Germinal center (tissue), 1 donor: ENCODE data around the gene TRAPPC12.
"Not testable (repeated sequence)": the region's sequence is repeated elsewhere in the genome, so short reads cannot be mapped to it uniquely, and the experiment has no call there.

ENCODE experiments used
- DNase-seq: peaks from one replicate; pipeline ENCODE4 v3.0.0; 2012; ENCODE audit warnings: mixed read lengths, low spot score

TRAPPC12 gene

GRCh38 chr2:3454005-3454404 is 74.5 kb downstream of the TRAPPC12 start:
- DNase-seq: not testable (repeated sequence)

- no peak for DNase-seq
Observed at GRCh38 chr2:3454802-3455201, 75.3 kb downstream of the TRAPPC12 start.

- no peak for DNase-seq
Observed at GRCh38 chr2:3456125-3456524, 76.6 kb downstream of the TRAPPC12 start.

- no peak for DNase-seq
Observed at GRCh38 chr2:3457524-3458395, 78.3 kb downstream of the TRAPPC12 start.

GRCh38 chr2:3458396-3459184 is 79.1 kb downstream of the TRAPPC12 start:
- no peak for DNase-seq

- DNase-seq: no peak
Observed at GRCh38 chr2:3459185-3460015, 79.9 kb downstream of the TRAPPC12 start.

GRCh38 chr2:3460156-3460555 is 80.7 kb downstream of the TRAPPC12 start:
- DNase-seq: no peak

- no peak for DNase-seq
Observed at GRCh38 chr2:3460831-3461800, 81.6 kb downstream of the TRAPPC12 start.

GRCh38 chr2:3461801-3462492 is 82.5 kb downstream of the TRAPPC12 start:
- DNase-seq: peak; percentile 76

GRCh38 chr2:3462493-3463104 is 83.1 kb downstream of the TRAPPC12 start:
- peak; percentile 29 for DNase-seq

- no peak for DNase-seq
Observed at GRCh38 chr2:3463186-3463835, 83.8 kb downstream of the TRAPPC12 start.

- no peak for DNase-seq
Observed at GRCh38 chr2:3463944-3464343, 84.5 kb downstream of the TRAPPC12 start.

- no peak for DNase-seq
Observed at GRCh38 chr2:3464401-3465005, 85.0 kb downstream of the TRAPPC12 start.

GRCh38 chr2:3465328-3465727 is 85.8 kb downstream of the TRAPPC12 start:
- no peak for DNase-seq

GRCh38 chr2:3465844-3466481 is 86.5 kb downstream of the TRAPPC12 start:
- no peak for DNase-seq

GRCh38 chr2:3466482-3466863 is 87.0 kb downstream of the TRAPPC12 start:
- DNase-seq: no peak

- no peak for DNase-seq
Observed at GRCh38 chr2:3466966-3467365, 87.5 kb downstream of the TRAPPC12 start.

- DNase-seq: no peak
Observed at GRCh38 chr2:3467654-3468053, 88.2 kb downstream of the TRAPPC12 start.
